ENCODE data around the gene PRDM16. TPM values are rescaled to one million over a fixed set of nuclear protein-coding genes. Genes with fewer than 3 reads are reported as not detected.

PRDM16 gene
- total RNA-seq, 4 donors from 2014 or later, result 0.08 to 0.19 (median 0.12) TPM

- TF ChIP-seq POLR2A (IDR thresholded peaks at IDR 0.05) (no peak), CTCF (IDR thresholded peaks at IDR 0.05) (no peak)
- DNase-seq, result no peak
- no peaks in the 10 kb centered on the region for H3K9me3 ChIP-seq
- H3K27me3 ChIP-seq, result peaks cover 0 to 96% (median 1%) of the 10 kb centered on the region in 4 donors
- H3K4me1 ChIP-seq, result peaks cover 0 to 6% (median 0%) of the 10 kb centered on the region in 3 donors
- intact Hi-C loops (cut with DNase I), result loop anchor here (5.0 kb wide), 1 partner anchor 413 kb away; no protein-coding TSS in a partner anchor
- H3K4me3 ChIP-seq, result no peak overlapping the region
- H3K27ac ChIP-seq, result no peak overlapping the region
- WGBS, 2 donors, result 84 to 85% methylated on average over 12 to 19 of the region's 44 CpGs
- no peaks in the 10 kb centered on the region for H3K36me3 ChIP-seq
Observed at GRCh38 chr1:3425486-3426215, 356.6 kb downstream of the PRDM16 start.

- 87 to 90% methylated on average over 12 to 17 of the region's 20 CpGs for WGBS, 2 donors
- no peak overlapping the region for H3K27ac ChIP-seq
- H3K9me3 ChIP-seq, result no peaks in the 10 kb centered on the region
- intact Hi-C loops (cut with DNase I), result loop anchor here (5.0 kb wide), 1 partner anchor 415 kb away; no protein-coding TSS in a partner anchor
- no peak for DNase-seq
- H3K4me1 ChIP-seq, result peaks cover 0 to 6% (median 0%) of the 10 kb centered on the region in 3 donors
- TF ChIP-seq POLR2A (IDR thresholded peaks at IDR 0.05) (no peak), CTCF (IDR thresholded peaks at IDR 0.05) (no peak)
- peaks cover 0 to 96% (median 0%) of the 10 kb centered on the region in 4 donors for H3K27me3 ChIP-seq
- no peak overlapping the region for H3K4me3 ChIP-seq
- H3K36me3 ChIP-seq, result no peaks in the 10 kb centered on the region
Observed at GRCh38 chr1:3426956-3427535, 358.0 kb downstream of the PRDM16 start.

DNA sequence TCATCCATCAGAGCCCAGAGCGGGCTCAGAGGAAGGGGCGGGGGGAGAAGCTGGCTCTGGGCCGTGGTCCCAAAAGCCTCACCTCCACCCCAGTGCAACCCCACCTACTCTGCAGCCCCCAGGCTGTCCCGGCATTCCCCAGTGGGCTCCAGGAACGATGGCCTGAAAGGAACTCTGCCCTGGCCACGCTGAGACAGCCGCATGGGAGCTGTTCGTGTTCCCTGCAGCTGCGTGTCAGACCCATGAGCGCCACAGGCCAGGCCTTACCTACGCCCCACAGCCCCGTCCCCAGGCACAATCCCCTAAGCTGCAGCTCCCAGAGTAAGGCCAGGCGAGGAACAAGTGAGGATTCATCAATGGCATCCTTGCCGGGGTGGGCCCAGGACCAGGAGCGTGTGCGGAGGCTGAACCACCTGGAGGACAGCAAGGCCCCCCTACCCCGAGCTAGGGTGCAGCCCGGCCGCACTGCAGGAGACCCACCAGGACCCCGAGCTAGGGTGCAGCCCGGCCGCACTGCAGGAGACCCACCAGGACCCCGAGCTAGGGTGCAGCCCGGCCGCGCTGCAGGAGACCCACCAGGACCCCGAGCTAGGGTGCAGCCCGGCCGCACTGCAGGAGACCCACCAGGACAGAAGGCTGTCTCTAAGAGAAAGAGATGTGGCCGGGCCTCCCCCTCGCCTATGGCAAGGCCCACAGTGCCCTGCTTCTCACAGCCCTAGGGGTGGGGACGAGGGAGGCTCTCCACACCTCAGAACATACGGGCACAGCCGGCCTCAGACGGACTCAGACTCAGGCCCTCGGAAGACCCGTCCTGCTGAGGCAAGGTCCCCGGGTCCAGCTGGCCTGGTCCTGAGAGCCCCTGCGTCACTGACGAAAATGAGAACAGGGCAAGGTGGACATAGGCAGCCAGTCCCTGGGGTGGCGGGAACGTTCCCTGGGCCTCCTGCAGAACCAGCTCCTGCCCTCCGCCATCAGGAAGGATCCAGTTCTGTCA, 359.0 kb downstream of the PRDM16 start:
- H3K27me3 ChIP-seq, result peaks cover 0 to 96% (median 0%) of the 10 kb centered on the region in 4 donors
- no peaks in the 10 kb centered on the region for H3K36me3 ChIP-seq
- WGBS, 2 donors, result 89 to 100% methylated on average over 2 to 6 of the region's 43 CpGs
- no peak for TF ChIP-seq POLR2A (IDR thresholded peaks at IDR 0.05)
- no peak for TF ChIP-seq CTCF (IDR thresholded peaks at IDR 0.05)
- H3K9me3 ChIP-seq, result no peaks in the 10 kb centered on the region
- intact Hi-C loops (cut with DNase I), result loop anchor here (5.0 kb wide), 1 partner anchor 416 kb away; no protein-coding TSS in a partner anchor
- DNase-seq, result no peak
- H3K4me3 ChIP-seq, result no peak overlapping the region
- peaks cover 0 to 6% (median 0%) of the 10 kb centered on the region in 3 donors for H3K4me1 ChIP-seq
- H3K27ac ChIP-seq, result no peak overlapping the region

- no peaks in the 10 kb centered on the region for H3K36me3 ChIP-seq
- no peak overlapping the region for H3K27ac ChIP-seq
- peaks cover 0 to 6% (median 0%) of the 10 kb centered on the region in 3 donors for H3K4me1 ChIP-seq
- peaks cover 0 to 95% (median 0%) of the 10 kb centered on the region in 4 donors for H3K27me3 ChIP-seq
- no peak for TF ChIP-seq POLR2A (IDR thresholded peaks at IDR 0.05)
- no peak for TF ChIP-seq CTCF (IDR thresholded peaks at IDR 0.05)
- no peak for DNase-seq
- H3K4me3 ChIP-seq, result no peak overlapping the region
- 85 to 88% methylated on average over 9 of the region's 9 CpGs for WGBS, 2 donors
- H3K9me3 ChIP-seq, result no peaks in the 10 kb centered on the region
- intact Hi-C loops (cut with DNase I), result loop anchor here (5.0 kb wide), 1 partner anchor 417 kb away; no protein-coding TSS in a partner anchor
Observed at GRCh38 chr1:3428899-3429298, 359.9 kb downstream of the PRDM16 start.
